Mucosa of descending colon (tissue), 3 donors: Measurements from ENCODE around the gene PACS2. TPM values are rescaled to one million over a fixed set of nuclear protein-coding genes. Genes with fewer than 3 reads are reported as not detected.

Experiments
- ATAC-seq: fragments of 200-7000 bp; cut with Tn5 transposase; one replicate; pipeline ENCODE4 v1.9.1; 2020; ENCODE audit warnings: mild to moderate bottlenecking, moderate library complexity
- DNase-seq, 3 donors: peaks; one replicate each; pipeline ENCODE4 v3.0.0-alpha.2; 2020
- H3K36me3 ChIP-seq: fragments of 200-600 bp; one replicate; pipeline ENCODE4 v1.8.0; 2021; ENCODE audit warnings: low read depth, mild to moderate bottlenecking
- H3K4me1 ChIP-seq: fragments of 200-600 bp; one replicate; pipeline ENCODE4 v1.8.0; 2021; ENCODE audit warnings: low read depth, mild to moderate bottlenecking
- H3K4me3 ChIP-seq: fragments of 200-600 bp; one replicate; pipeline ENCODE4 v1.8.0; 2021; ENCODE audit warnings: mild to moderate bottlenecking
- H3K9me3 ChIP-seq: fragments of 200-600 bp; one replicate; pipeline ENCODE4 v1.8.0; 2021; ENCODE audit warnings: mild to moderate bottlenecking
- intact Hi-C, 2 donors: fragments of 100-400 bp; cut with DNase I in 1 of 2; cut with micrococcal nuclease in 1 of 2; formaldehyde crosslinking; loops; one replicate each; pipeline versions ENCODE4 v1.11.0 to v1.11.1; 2022; cut with DNase I, micrococcal nuclease
- total RNA-seq, 3 donors: library from RNA; stranded (reverse); fragmentation: NEBNext Ultra II Directional in 2 of 3; extraction: Animal tissue kit (Norgen Biotek cat#: 25700) in 2 of 3; gene quantifications; one replicate each; pipeline versions ENCODE4 v1.2.1 to v1.2.4, GENCODE V29; 2021 to 2023
- TF ChIP-seq, protein P1 (sequence below): fragments of 200-600 bp; IDR thresholded peaks from one replicate; pipeline ENCODE4 v1.8.0; 2022; ENCODE audit warnings: antibody characterized with exemption, mild to moderate bottlenecking
- donor health status: DM: no; HTN: no; CAD: no; lungs with moderate emphysema.
- donor health status: DM: no; HTN: no; CAD: no.
- donor health status: DM: no; HTN: yes; CAD: no.

The PACS2 gene
- total RNA-seq, 3 donors from 2014 or later = 71.7 to 84.3 (median 78.9) TPM

DNA sequence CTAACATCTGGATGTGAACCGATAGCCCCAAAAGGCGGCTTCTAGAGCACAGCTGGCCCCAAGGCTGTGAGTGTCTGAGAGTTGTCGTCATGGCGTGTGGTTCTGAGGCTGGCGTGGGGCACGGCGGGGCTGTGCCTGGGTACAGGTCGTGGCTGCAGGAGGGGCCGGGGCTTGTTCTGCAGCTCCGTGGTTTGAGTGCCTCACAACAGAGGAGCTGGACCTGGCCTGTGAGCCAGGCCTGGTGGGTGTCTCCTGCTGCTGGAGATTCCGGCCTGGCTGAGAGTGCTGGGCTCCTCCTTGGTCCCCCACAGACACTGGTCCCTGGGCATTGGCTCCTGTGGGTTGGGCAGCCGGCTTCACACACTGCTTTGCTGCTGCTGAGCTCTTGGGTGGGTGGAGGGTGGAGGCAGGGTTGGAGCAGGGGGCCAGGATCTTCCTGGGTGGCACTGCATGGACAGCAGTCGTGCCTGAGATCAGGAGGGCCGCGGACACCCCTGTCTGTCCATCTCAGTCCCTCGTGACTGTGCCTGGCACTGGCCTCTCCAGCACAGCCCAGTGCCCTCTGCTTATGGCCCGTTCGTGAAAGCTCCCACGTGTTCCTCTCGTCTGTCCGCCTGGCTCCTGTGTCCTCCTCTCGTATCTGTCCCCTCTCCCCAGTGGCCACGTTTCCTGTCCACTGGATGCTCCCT, 52.0 kb downstream of the PACS2 start:
- no peak for DNase-seq
- no peaks in the 10 kb centered on the region for H3K4me1 ChIP-seq
- no peaks in the 10 kb centered on the region for H3K9me3 ChIP-seq
- intact Hi-C loops = no loop called here
- H3K36me3 ChIP-seq = no peaks in the 10 kb centered on the region
- no peak overlapping the region for H3K4me3 ChIP-seq
- TF ChIP-seq, protein P1, sequence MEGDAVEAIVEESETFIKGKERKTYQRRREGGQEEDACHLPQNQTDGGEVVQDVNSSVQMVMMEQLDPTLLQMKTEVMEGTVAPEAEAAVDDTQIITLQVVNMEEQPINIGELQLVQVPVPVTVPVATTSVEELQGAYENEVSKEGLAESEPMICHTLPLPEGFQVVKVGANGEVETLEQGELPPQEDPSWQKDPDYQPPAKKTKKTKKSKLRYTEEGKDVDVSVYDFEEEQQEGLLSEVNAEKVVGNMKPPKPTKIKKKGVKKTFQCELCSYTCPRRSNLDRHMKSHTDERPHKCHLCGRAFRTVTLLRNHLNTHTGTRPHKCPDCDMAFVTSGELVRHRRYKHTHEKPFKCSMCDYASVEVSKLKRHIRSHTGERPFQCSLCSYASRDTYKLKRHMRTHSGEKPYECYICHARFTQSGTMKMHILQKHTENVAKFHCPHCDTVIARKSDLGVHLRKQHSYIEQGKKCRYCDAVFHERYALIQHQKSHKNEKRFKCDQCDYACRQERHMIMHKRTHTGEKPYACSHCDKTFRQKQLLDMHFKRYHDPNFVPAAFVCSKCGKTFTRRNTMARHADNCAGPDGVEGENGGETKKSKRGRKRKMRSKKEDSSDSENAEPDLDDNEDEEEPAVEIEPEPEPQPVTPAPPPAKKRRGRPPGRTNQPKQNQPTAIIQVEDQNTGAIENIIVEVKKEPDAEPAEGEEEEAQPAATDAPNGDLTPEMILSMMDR = no peak
- no peak for ATAC-seq

DNA sequence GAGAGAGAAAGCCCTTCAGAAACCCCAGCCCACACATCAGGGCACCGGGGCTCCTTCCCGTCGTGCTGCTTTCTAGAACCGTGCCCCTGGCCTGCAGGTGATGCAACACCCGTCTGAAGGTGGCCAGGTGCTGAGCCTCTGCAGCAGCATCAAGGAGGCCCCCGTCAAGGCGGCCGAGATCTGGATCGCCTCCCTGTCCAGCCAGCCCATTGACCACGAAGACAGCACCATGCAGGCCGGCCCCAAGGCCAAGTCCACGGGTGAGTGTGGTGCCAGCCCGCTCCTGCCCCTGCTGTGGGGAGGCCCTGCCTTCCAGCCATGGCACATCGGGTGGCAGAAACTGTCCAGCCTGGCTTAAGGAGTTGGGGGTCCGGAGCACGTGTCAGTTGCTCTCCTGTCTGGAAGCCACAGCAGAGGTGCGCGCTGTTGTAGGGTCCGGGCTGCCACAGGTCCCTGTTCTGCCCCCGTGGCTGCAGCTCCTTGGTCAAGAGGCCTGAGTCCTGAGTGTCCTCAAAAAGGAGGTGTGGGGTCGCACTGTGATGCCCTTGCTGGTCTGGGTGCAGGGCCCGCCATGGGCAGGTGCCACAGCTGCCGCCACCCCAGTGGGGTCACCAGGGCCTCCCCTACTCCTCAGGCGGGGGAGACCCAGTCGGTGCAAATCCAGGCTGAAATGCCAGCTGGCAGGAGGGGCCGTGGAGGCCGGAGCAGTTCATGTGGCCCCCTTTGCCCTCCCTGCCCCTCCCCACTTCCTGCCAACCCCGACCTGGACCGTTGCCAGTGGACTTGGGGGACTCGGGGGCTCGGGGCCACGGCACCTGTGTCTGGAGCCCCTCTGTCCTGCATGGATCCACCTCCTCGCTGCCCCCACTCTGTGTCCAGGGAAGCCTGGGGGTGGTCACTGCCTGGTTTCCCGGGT, 52.8 kb downstream of the PACS2 start:
- Histone ChIP-seq H3K36me3 (no peaks in the 10 kb centered on the region), H3K4me1 (no peaks in the 10 kb centered on the region), H3K4me3 (no peak overlapping the region), H3K9me3 (no peaks in the 10 kb centered on the region)
- DNase-seq (peak in 1 of 3 donors; percentile 44), ATAC-seq (no peak)
- TF ChIP-seq, protein P1 = no peak
- intact Hi-C loops = no loop called here

DNA sequence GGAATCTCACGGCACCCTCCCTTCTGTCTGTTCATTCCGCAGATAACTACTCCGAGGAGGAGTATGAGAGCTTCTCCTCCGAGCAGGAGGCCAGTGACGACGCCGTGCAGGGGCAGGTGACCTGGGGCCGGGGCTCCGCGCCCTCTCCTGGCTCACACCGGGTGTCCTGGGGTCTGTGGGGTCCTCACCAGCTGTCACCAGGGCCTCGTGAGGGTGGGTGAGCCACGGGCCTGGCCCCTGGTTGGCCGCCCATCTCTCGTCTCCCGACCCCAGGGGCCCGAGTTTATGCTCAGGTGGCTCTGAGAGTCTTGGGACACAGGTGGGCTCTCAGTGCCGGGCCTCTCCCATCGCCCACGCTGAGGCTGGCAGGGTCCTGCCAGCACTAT, 53.5 kb downstream of the PACS2 start:
- H3K4me1 ChIP-seq = no peaks in the 10 kb centered on the region
- no peak overlapping the region for H3K4me3 ChIP-seq
- H3K9me3 ChIP-seq = no peaks in the 10 kb centered on the region
- DNase-seq (no peak), ATAC-seq (no peak)
- intact Hi-C loops = no loop called here
- H3K36me3 ChIP-seq = no peaks in the 10 kb centered on the region
- TF ChIP-seq, protein P1 = no peak

DNA sequence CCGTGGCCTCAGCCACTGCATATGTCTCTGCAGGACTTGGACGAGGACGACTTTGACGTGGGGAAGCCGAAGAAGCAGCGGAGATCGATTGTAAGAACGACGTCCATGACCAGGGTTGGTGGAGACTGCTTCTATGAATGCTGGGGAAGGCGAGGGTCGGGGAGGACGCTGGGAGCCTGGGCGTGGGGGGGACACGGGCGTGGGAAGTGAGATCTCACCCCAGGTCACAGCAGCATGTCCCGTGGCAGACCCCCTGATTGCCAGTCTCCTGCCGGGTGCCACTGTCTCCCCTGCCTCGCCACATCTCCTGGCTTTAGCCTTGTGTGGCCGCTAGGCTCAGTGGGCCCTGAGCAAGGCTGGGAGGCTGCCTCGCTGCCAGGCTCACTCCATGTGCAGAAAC, 53.9 kb downstream of the PACS2 start:
- intact Hi-C loops = no loop called here
- no peaks in the 10 kb centered on the region for H3K36me3 ChIP-seq
- no peak for DNase-seq
- H3K9me3 ChIP-seq = no peaks in the 10 kb centered on the region
- ATAC-seq = no peak
- H3K4me1 ChIP-seq = no peaks in the 10 kb centered on the region
- TF ChIP-seq, protein P1 = no peak
- no peak overlapping the region for H3K4me3 ChIP-seq

DNA sequence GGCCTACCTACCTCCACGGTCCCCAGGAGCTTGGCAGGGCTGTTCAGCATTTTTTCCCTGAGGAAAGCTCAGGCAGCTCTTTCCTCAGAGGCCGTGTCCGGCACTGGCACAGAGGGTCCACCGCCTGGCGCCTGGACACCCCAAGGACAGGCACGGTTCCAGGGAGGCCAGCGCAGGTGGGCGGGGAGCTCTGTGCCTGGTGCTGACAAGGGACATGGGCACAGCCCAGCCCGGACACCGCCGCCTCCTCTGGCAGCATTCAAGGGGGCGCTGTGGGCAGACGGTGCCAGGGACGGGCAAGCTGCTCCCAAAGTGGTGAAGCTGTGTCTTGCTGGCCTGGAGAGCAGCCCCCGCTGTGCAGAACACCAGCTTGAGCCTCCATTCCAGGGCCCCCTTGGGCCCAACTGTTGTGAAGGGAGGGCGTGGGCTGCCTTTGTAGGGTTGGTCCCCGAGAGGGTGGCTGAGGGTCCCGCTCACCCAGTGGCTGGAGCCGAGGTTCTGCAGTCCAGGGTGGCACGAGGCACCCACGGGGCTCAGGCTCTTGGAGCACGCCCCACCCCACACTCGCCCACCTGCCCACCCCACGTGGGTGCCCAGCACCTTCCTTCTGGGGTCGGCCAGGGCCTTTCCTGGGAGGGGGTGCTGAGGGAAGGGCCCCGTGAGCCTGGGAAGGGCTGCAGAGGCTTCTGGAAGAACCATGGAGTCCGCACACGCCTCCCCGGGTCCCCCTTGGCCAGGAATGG, 54.5 kb downstream of the PACS2 start:
- H3K4me3 ChIP-seq = no peak overlapping the region
- intact Hi-C loops = no loop called here
- H3K36me3 ChIP-seq = no peaks in the 10 kb centered on the region
- TF ChIP-seq, protein P1 = no peak
- no peak for ATAC-seq
- DNase-seq = no peak
- no peaks in the 10 kb centered on the region for H3K9me3 ChIP-seq
- no peaks in the 10 kb centered on the region for H3K4me1 ChIP-seq
